Measurements from ENCODE around the gene CNKSR3. TPM values are rescaled to one million over a fixed set of nuclear protein-coding genes. Genes with fewer than 3 reads are reported as not detected.
A peak's percentile ranks its signal among the peaks of the same experiment; 100 is the strongest.

Gene CNKSR3
- total RNA-seq, 1 experiment from 2014 or later, result 10.3 TPM

DNA sequence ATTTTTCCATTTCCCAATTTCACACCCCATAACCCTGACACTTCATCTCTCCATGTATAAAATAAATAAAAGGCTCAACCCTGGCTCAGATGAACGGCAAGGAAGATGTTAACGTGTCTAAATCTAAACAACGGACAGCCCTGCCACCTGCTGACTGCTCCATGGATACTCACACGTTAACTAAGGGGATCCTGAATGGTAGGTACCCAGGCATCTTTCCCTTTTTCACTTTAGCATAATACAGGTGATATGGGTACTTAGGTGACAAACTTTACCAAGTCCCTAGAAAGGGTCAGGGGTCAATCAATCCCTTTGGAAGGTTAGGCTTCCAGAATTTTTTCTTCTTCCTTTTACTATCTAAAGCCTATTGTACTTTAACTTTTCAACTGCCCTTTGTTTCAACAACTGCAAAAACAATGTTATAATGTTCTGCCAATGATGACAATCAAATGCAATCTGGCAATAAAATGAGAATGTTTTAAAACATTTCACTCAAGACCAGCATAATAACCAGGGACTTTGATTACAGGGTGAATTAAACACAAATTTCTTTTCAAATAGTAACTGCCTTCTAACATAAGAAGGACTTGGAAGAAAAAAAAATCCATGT, 101.5 kb downstream of the CNKSR3 start:
- Histone ChIP-seq H3K4me1 (ENCODE audit: insufficient read depth, low read length, poor library complexity, severe bottlenecking) (peaks cover 26% of the 10 kb centered on the region), H3K27ac (ENCODE audit: low read depth, low read length, poor library complexity, severe bottlenecking) (no peak overlapping the region), H3K4me3 (ENCODE audit: low read depth, low read length, poor library complexity, severe bottlenecking) (no peak overlapping the region), H3K27me3 (replicated peaks; ENCODE audit: insufficient read depth, low read depth, low read length, poor library complexity) (no peaks in the 10 kb centered on the region), H3K9me3 (ENCODE audit: low read depth, low read length, poor library complexity, severe bottlenecking) (no peaks in the 10 kb centered on the region), H3K36me3 (ENCODE audit: insufficient read depth, low read length, poor library complexity, severe bottlenecking) (no peaks in the 10 kb centered on the region)
- POLR2A ChIA-PET (ENCODE audit: low non-redundant PET), result no interaction called here
- DNase-seq (ENCODE audit: low spot score), result peak; percentile 33
- CTCF ChIA-PET, result no interaction called here
- BruUV-seq (replicated peaks), result no TSS peak
- no peak for TF ChIP-seq EZH2 (IDR thresholded peaks at IDR 0.05; ENCODE audit: borderline replicate concordance, low read depth, low read length, poor library complexity, severe bottlenecking)
- TF ChIP-seq, protein P1, sequence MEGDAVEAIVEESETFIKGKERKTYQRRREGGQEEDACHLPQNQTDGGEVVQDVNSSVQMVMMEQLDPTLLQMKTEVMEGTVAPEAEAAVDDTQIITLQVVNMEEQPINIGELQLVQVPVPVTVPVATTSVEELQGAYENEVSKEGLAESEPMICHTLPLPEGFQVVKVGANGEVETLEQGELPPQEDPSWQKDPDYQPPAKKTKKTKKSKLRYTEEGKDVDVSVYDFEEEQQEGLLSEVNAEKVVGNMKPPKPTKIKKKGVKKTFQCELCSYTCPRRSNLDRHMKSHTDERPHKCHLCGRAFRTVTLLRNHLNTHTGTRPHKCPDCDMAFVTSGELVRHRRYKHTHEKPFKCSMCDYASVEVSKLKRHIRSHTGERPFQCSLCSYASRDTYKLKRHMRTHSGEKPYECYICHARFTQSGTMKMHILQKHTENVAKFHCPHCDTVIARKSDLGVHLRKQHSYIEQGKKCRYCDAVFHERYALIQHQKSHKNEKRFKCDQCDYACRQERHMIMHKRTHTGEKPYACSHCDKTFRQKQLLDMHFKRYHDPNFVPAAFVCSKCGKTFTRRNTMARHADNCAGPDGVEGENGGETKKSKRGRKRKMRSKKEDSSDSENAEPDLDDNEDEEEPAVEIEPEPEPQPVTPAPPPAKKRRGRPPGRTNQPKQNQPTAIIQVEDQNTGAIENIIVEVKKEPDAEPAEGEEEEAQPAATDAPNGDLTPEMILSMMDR (conservative IDR thresholded peaks at IDR 0.05; ENCODE audit: low read depth, low read length), result peak; percentile 45
- intact Hi-C loops (cut with micrococcal nuclease; ENCODE audit: unreplicated experiment), result loop anchor here (10.0 kb wide), 1 partner anchor 254 kb away; no protein-coding TSS in a partner anchor

DNA sequence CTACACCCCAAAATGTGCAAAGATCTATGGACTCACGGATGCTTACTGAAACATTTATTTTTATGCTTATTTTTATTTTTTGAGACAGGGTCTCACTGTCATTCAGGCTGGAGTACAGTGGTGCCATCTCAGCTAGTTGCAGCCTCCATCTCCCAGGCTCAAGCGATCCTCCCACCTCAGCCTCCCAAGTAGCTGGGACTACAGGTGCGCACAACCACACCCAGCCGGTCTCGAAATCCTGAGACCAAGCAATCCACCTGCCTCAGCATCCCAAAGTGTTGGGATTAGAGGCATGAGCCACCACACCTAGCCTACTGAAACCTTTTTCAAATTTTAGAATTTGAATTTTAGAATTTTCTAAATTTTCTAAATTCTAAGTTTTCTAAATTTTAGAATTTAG, 103.0 kb downstream of the CNKSR3 start:
- CTCF ChIA-PET, result no interaction called here
- intact Hi-C loops (cut with micrococcal nuclease; ENCODE audit: unreplicated experiment), result loop anchor here (10.0 kb wide), 1 partner anchor 253 kb away; no protein-coding TSS in a partner anchor
- POLR2A ChIA-PET (ENCODE audit: low non-redundant PET), result interaction anchor here (0.9 kb wide), 1 partner anchor 203 kb away, joined by 9 read pairs; no protein-coding TSS in a partner anchor
- Histone ChIP-seq H3K4me1 (ENCODE audit: insufficient read depth, low read length, poor library complexity, severe bottlenecking) (peaks cover 34% of the 10 kb centered on the region), H3K27ac (ENCODE audit: low read depth, low read length, poor library complexity, severe bottlenecking) (no peak overlapping the region), H3K9me3 (ENCODE audit: low read depth, low read length, poor library complexity, severe bottlenecking) (no peaks in the 10 kb centered on the region), H3K36me3 (ENCODE audit: insufficient read depth, low read length, poor library complexity, severe bottlenecking) (no peaks in the 10 kb centered on the region), H3K4me3 (ENCODE audit: low read depth, low read length, poor library complexity, severe bottlenecking) (no peak overlapping the region), H3K27me3 (replicated peaks; ENCODE audit: insufficient read depth, low read depth, low read length, poor library complexity) (no peaks in the 10 kb centered on the region)
- no TSS peak for BruUV-seq (replicated peaks)
- no peak for TF ChIP-seq EZH2 (IDR thresholded peaks at IDR 0.05; ENCODE audit: borderline replicate concordance, low read depth, low read length, poor library complexity, severe bottlenecking)
- TF ChIP-seq, protein P1 (conservative IDR thresholded peaks at IDR 0.05; ENCODE audit: low read depth, low read length), result no peak
- no peak for DNase-seq (ENCODE audit: low spot score)

DNA sequence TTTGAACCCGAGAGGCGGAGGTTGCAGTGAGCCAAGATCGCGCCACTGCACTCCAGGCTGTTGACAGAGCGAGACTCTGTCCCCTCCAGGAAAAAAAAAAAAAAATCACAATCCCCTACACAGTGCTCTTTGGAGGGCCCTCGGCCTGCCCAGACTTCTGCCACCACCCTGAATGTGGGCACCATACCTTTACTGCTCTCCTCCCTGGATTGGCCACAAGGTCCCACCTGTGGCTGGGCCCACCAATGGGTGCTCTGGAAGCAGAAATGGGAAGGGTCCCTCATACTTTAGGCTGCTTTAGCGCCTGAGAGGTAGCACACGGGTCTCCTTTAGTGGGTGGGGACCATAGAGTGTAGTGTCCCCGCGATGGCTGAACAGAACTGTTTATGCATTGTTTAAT, 103.6 kb downstream of the CNKSR3 start:
- no TSS peak for BruUV-seq (replicated peaks)
- Histone ChIP-seq H3K36me3 (ENCODE audit: insufficient read depth, low read length, poor library complexity, severe bottlenecking) (no peaks in the 10 kb centered on the region), H3K4me1 (ENCODE audit: insufficient read depth, low read length, poor library complexity, severe bottlenecking) (peaks cover 32% of the 10 kb centered on the region), H3K4me3 (ENCODE audit: low read depth, low read length, poor library complexity, severe bottlenecking) (no peak overlapping the region), H3K27ac (ENCODE audit: low read depth, low read length, poor library complexity, severe bottlenecking) (no peak overlapping the region), H3K9me3 (ENCODE audit: low read depth, low read length, poor library complexity, severe bottlenecking) (no peaks in the 10 kb centered on the region), H3K27me3 (replicated peaks; ENCODE audit: insufficient read depth, low read depth, low read length, poor library complexity) (no peaks in the 10 kb centered on the region)
- intact Hi-C loops (cut with micrococcal nuclease; ENCODE audit: unreplicated experiment), result loop anchor here (10.0 kb wide), 1 partner anchor 252 kb away; no protein-coding TSS in a partner anchor
- ChIA-PET CTCF (no interaction called here), POLR2A (ENCODE audit: low non-redundant PET) (no interaction called here)
- DNase-seq (ENCODE audit: low spot score), result no peak
- TF ChIP-seq, protein P1 (conservative IDR thresholded peaks at IDR 0.05; ENCODE audit: low read depth, low read length), result no peak
